DOHH2 (cell line): Measurements from ENCODE around the gene CACNA2D2.

Source experiments
- EZH2phosphoT487 ChIP-seq: fragments of 200-600 bp; sonication (generic); IDR thresholded peaks from 2 replicates; pipeline ENCODE4 v1.6.1; 2017; ENCODE audit warnings: borderline replicate concordance, mild to moderate bottlenecking, antibody characterized with exemption, low read length, moderate library complexity, mixed read lengths
- TF ChIP-seq, protein P1 (sequence below): fragments of 200-600 bp; sonication (generic); IDR thresholded peaks from one replicate; pipeline ENCODE4 v1.5.1; 2014; ENCODE audit warnings: antibody characterized with exemption, mild to moderate bottlenecking, low read depth, low read length; ENCODE audit not compliant: poor library complexity, severe bottlenecking

DNA sequence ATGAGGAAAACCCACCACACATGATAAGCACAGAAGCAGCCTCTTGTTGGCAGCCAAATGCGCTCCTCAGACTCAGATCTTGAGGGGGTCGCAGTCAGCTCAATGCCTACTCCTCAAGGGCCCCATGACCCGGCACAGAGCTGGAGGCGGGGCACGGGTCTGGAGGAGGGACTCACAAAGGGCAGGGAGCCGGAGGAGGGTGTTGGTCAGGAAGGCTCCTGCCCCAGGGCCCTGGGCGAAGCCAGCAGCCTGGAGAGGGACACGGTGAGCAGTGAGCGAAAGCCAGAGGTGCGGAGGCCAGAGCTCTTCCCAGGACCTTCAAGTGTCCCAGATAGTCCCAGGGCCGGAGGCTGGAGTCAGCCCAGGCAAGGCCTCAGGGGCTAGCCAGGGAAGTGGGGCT lies 9.8 kb downstream of the CACNA2D2 start:
- TF ChIP-seq, protein P1, sequence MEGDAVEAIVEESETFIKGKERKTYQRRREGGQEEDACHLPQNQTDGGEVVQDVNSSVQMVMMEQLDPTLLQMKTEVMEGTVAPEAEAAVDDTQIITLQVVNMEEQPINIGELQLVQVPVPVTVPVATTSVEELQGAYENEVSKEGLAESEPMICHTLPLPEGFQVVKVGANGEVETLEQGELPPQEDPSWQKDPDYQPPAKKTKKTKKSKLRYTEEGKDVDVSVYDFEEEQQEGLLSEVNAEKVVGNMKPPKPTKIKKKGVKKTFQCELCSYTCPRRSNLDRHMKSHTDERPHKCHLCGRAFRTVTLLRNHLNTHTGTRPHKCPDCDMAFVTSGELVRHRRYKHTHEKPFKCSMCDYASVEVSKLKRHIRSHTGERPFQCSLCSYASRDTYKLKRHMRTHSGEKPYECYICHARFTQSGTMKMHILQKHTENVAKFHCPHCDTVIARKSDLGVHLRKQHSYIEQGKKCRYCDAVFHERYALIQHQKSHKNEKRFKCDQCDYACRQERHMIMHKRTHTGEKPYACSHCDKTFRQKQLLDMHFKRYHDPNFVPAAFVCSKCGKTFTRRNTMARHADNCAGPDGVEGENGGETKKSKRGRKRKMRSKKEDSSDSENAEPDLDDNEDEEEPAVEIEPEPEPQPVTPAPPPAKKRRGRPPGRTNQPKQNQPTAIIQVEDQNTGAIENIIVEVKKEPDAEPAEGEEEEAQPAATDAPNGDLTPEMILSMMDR: no peak
- no peak for TF ChIP-seq EZH2phosphoT487
